Immature natural killer cell (primary cell): ENCODE data around the gene NFIB. TPM values are rescaled to one million over a fixed set of nuclear protein-coding genes. Genes with fewer than 3 reads are reported as not detected.

ENCODE experiments used
- DNase-seq, 3 donors: peaks; one replicate each; pipeline ENCODE4 v3.0.0; 2022; ENCODE audit warnings: mixed read lengths in 1 of 3
- H3K27ac Mint-ChIP-seq, 6 donors: one replicate each; pipeline ENCODE4 v1.8.0; 2020; ENCODE audit warnings: mixed read lengths in 6 of 6, mild to moderate bottlenecking in 5 of 6, inconsistent platforms in 4 of 6, moderate library complexity in 3 of 6
- H3K27me3 Mint-ChIP-seq, 3 donors: one replicate each; pipeline ENCODE4 v1.8.0; 2020 to 2021; ENCODE audit warnings: low read depth in 3 of 3, mild to moderate bottlenecking in 3 of 3, mixed read lengths in 3 of 3, moderate library complexity in 3 of 3, inconsistent platforms in 1 of 3
- H3K36me3 Mint-ChIP-seq, 3 donors: one replicate each; pipeline ENCODE4 v1.8.0; 2020; ENCODE audit warnings: mixed read lengths in 3 of 3, inconsistent platforms in 2 of 3, mild to moderate bottlenecking in 2 of 3
- H3K4me1 Mint-ChIP-seq, 2 donors: one replicate each; pipeline ENCODE4 v1.8.0; 2020; ENCODE audit warnings: inconsistent platforms in 2 of 2, mild to moderate bottlenecking in 2 of 2, mixed read lengths in 2 of 2, moderate library complexity in 1 of 2
- H3K4me3 Mint-ChIP-seq, 5 donors: one replicate each; pipeline ENCODE4 v1.8.0; 2020; ENCODE audit warnings: mild to moderate bottlenecking in 5 of 5, mixed read lengths in 5 of 5, inconsistent platforms in 3 of 5, moderate library complexity in 3 of 5
- H3K9me3 Mint-ChIP-seq, 6 donors: one replicate each; pipeline ENCODE4 v1.8.0; 2020; ENCODE audit warnings: mild to moderate bottlenecking in 6 of 6, mixed read lengths in 6 of 6, inconsistent platforms in 4 of 6, moderate library complexity in 3 of 6
- polyA plus RNA-seq, 3 donors: library from polyadenylated mRNA; unstranded; fragments of 300-500 nt; fragmentation: Illumina TruSeq; gene quantifications; one replicate each; pipeline ENCODE4 v1.2.3, GENCODE V29; 2021

NFIB gene
- polyA plus RNA-seq, 3 donors from 2014 or later, result not detected

GRCh38 chr9:14281876-14282275 is 32.1 kb downstream of the NFIB start:
- no peaks in the 10 kb centered on the region for H3K36me3 Mint-ChIP-seq
- no peaks in the 10 kb centered on the region for H3K4me1 Mint-ChIP-seq
- H3K27me3 Mint-ChIP-seq, result peaks cover 0 to 5% (median 0%) of the 10 kb centered on the region in 3 donors
- H3K27ac Mint-ChIP-seq, result no peak overlapping the region
- peaks cover 0 to 11% (median 2%) of the 10 kb centered on the region in 6 donors for H3K9me3 Mint-ChIP-seq
- no peak for DNase-seq
- H3K4me3 Mint-ChIP-seq, result no peak overlapping the region

- no peak for DNase-seq
- peaks cover 0 to 5% (median 0%) of the 10 kb centered on the region in 3 donors for H3K27me3 Mint-ChIP-seq
- peaks cover 0 to 5% (median 2%) of the 10 kb centered on the region in 6 donors for H3K9me3 Mint-ChIP-seq
- H3K27ac Mint-ChIP-seq, result no peak overlapping the region
- no peaks in the 10 kb centered on the region for H3K36me3 Mint-ChIP-seq
- H3K4me1 Mint-ChIP-seq, result no peaks in the 10 kb centered on the region
- H3K4me3 Mint-ChIP-seq, result no peak overlapping the region
Observed at GRCh38 chr9:14281136-14281795, 32.7 kb downstream of the NFIB start.

GRCh38 chr9:14279671-14280070 is 34.3 kb downstream of the NFIB start:
- Mint-ChIP-seq H3K4me3 (no peak overlapping the region), H3K27me3 (peaks cover 0 to 5% (median 0%) of the 10 kb centered on the region in 3 donors), H3K36me3 (no peaks in the 10 kb centered on the region), H3K4me1 (no peaks in the 10 kb centered on the region), H3K9me3 (peaks cover 0 to 8% (median 2%) of the 10 kb centered on the region in 6 donors), H3K27ac (no peak overlapping the region)
- no peak for DNase-seq

DNA sequence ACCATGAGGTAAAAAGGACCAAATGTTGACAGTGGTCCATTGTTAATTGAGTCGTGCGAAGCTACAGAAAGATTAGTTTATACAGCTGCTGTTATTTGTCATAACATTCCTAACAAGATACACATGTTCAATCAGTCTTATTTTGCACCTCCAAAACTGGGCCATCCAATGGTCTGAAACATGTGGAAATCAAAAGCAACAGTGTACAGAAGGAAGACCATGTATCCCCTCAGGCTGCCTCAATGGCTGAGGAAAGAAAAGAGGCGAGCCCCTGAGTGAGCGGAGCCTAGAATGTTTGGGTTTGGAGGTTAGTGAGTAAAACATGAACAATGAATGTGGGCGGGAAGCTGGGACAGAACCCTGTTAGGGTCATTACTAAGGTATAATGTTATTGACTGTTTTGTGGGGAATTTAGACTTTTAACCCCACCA is 35.6 kb downstream of the NFIB start:
- peaks cover 2 to 6% of the 10 kb centered on the region in 2 donors for H3K4me1 Mint-ChIP-seq
- H3K27me3 Mint-ChIP-seq, result peaks cover 0 to 5% (median 0%) of the 10 kb centered on the region in 3 donors

GRCh38 chr9:14277761-14278160 is 36.2 kb downstream of the NFIB start:
- DNase-seq, result no peak
- H3K4me3 Mint-ChIP-seq, result no peak overlapping the region
- H3K9me3 Mint-ChIP-seq, result peaks cover 0 to 14% (median 1%) of the 10 kb centered on the region in 6 donors
- H3K4me1 Mint-ChIP-seq, result peaks cover 2 to 11% of the 10 kb centered on the region in 2 donors
- H3K27me3 Mint-ChIP-seq, result peaks cover 0 to 5% (median 1%) of the 10 kb centered on the region in 3 donors
- H3K36me3 Mint-ChIP-seq, result no peaks in the 10 kb centered on the region
- H3K27ac Mint-ChIP-seq, result no peak overlapping the region

More for the DNA sequence above, 35.6 kb downstream of the NFIB start:
- Mint-ChIP-seq H3K36me3 (no peaks in the 10 kb centered on the region), H3K27ac (no peak overlapping the region), H3K4me3 (no peak overlapping the region), H3K9me3 (peaks cover 0 to 12% (median 1%) of the 10 kb centered on the region in 6 donors)
- DNase-seq, result no peak

DNA sequence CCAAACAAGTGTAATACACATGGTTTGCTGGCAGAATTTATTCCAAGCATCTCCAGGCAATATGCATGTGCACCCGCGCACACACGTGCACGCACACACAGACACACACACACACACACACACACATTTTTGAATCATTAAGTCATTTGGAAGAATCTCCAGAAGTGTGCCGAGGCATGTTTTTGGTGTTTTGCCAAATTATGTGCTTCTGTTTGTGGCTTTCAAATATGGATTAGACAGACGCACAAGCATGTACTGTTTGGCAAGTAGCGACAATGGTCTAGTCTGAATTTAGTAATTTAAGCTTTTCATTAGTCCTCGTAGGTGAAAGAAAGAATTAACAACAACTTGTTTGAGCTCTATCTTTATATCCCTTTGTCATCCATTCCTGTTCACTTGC is 36.7 kb downstream of the NFIB start:
- Mint-ChIP-seq H3K4me3 (no peak overlapping the region), H3K9me3 (peaks cover 0 to 14% (median 1%) of the 10 kb centered on the region in 6 donors), H3K36me3 (no peaks in the 10 kb centered on the region), H3K27me3 (peaks cover 0 to 5% (median 2%) of the 10 kb centered on the region in 3 donors), H3K4me1 (peaks cover 2 to 11% of the 10 kb centered on the region in 2 donors), H3K27ac (no peak overlapping the region)
- DNase-seq, result no peak

DNA sequence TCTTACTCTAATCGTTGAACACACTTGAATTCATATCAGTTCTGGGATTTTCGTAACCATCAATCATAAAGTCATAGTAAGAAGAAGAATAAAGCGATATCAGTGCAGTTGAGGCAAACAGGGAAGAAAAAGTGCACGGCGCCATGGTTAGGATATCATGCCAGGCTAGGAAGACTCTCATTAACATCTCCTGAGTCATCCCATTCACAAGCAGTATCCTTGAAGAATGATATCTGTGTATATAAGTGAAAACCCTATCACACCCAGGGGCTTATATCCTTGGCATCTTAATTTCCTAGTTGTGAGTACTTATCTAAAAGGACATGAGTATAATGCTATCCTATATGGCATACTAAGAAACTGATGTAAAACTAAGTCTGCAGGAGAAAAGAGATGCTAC is 38.6 kb downstream of the NFIB start:
- Mint-ChIP-seq H3K36me3 (no peaks in the 10 kb centered on the region), H3K4me3 (no peak overlapping the region), H3K27ac (no peak overlapping the region), H3K27me3 (peaks cover 0 to 5% (median 2%) of the 10 kb centered on the region in 3 donors), H3K9me3 (peaks cover 0 to 10% (median 2%) of the 10 kb centered on the region in 6 donors), H3K4me1 (peaks cover 2 to 11% of the 10 kb centered on the region in 2 donors)
- DNase-seq, result no peak

DNA sequence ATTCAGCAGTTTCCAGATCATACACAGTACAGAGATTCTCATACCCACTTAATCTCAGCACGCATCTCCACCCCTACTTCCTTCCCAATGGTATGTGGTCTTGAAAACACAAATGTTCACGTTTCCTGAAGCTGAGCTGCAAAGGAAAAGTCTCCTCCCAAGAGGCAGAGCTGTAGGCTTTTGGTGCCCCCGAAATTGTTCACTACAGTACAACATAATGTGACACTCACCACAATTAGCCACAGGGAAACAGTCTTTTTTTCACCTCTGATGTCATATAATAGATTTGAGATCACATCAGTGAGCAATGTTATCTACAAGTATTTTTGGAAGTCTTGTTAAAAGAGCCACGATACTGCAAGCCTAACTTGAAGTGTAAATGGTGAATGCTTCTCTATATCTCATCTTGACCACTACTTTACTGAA is 40.2 kb downstream of the NFIB start:
- Mint-ChIP-seq H3K9me3 (peaks cover 0 to 10% (median 3%) of the 10 kb centered on the region in 6 donors), H3K4me1 (peaks cover 2 to 11% of the 10 kb centered on the region in 2 donors), H3K4me3 (no peak overlapping the region), H3K36me3 (no peaks in the 10 kb centered on the region), H3K27ac (no peak overlapping the region), H3K27me3 (peaks cover 0 to 5% (median 2%) of the 10 kb centered on the region in 3 donors)
- no peak for DNase-seq

DNA sequence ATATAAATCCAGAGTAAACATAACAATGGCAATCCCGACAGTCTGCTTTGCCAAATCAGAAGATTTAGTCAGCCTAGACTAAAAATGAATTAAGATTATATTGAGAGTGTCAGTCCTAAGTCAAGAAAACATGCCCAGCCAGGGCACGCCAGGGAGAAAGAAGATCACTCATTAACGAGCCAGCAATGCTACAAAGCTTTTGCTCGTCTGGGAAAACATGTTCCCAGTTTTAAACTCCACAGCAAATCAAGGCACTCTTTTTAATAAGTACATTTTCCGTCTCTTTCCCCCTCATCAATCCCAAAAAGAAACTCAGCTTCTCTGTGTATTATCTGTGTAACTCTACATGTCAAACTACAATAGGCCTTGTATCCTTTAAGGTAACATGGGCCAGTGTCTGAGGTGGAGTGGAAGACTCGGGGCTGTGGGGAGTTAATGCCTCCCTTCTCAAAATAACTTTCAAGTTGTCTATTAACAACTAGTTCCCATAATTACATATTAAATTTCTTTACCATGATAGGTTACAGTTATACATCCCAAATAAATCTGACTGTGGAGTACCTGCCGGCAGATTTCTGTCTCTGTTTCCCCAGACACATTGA is 40.9 kb downstream of the NFIB start:
- H3K27ac Mint-ChIP-seq, result no peak overlapping the region
- no peak overlapping the region for H3K4me3 Mint-ChIP-seq
- H3K9me3 Mint-ChIP-seq, result peaks cover 0 to 14% (median 4%) of the 10 kb centered on the region in 6 donors
- H3K27me3 Mint-ChIP-seq, result peaks cover 0 to 2% (median 0%) of the 10 kb centered on the region in 3 donors
- no peak for DNase-seq
- no peaks in the 10 kb centered on the region for H3K36me3 Mint-ChIP-seq
- peaks cover 2 to 11% of the 10 kb centered on the region in 2 donors for H3K4me1 Mint-ChIP-seq

DNA sequence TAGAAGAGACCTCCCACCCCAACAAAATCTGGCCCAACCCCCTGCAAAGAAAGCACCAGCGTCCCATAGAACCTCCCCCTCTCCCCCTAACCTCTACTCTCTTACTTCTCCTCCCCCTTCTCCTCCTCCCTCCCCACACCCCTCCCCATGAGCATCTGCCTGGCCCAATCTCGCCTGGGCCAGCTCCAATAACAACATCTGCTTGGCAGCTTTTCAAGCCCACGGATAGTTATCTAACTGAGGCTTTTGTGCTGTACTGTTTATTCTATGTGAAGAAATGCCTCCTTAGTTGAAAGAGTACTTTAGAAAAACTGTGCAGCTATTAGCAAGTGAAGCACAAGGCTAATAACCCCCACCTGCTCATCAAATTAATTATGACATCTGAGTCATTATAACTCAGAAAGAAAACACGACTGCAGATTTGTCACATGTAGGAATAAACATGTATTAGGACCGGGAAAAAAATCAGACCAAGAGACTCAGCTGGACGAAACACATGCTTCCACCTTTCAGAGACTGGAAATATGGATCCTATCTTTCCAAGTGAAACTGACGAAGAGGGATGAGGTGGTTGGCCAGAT is 42.8 kb downstream of the NFIB start:
- no peaks in the 10 kb centered on the region for H3K36me3 Mint-ChIP-seq
- DNase-seq, result no peak
- H3K9me3 Mint-ChIP-seq, result peaks cover 0 to 14% (median 5%) of the 10 kb centered on the region in 6 donors
- H3K4me3 Mint-ChIP-seq, result no peak overlapping the region
- H3K4me1 Mint-ChIP-seq, result peaks cover 2 to 11% of the 10 kb centered on the region in 2 donors
- H3K27ac Mint-ChIP-seq, result no peak overlapping the region
- H3K27me3 Mint-ChIP-seq, result peaks cover 0 to 2% (median 2%) of the 10 kb centered on the region in 3 donors

GRCh38 chr9:14270358-14271092 is 43.4 kb downstream of the NFIB start:
- peaks cover 0 to 2% (median 2%) of the 10 kb centered on the region in 3 donors for H3K27me3 Mint-ChIP-seq

DNA sequence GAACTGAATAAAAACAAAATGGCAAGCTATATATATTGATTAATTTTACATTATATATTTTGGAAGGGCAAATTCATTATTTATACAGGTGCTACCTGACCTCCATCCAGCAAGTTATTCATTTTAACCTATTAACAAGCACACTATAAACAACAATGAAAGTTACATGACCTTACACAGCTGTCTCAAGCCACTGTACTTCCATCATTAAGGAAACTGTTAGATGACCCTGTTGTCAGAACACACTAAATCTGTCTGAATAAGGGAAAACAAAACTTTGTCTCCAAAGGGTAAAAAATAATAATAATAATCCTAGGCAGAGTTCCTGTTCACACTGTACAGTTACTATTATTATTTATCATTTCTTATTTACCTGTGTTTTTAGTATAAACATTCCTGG is 44.0 kb downstream of the NFIB start:
- Mint-ChIP-seq H3K4me3 (no peak overlapping the region), H3K9me3 (peaks cover 1 to 10% (median 5%) of the 10 kb centered on the region in 6 donors), H3K27me3 (peaks cover 0 to 2% (median 2%) of the 10 kb centered on the region in 3 donors)

More at GRCh38 chr9:14270358-14271092, 43.4 kb downstream of the NFIB start:
- H3K27ac Mint-ChIP-seq, result no peak overlapping the region
- no peak for DNase-seq
- no peak overlapping the region for H3K4me3 Mint-ChIP-seq
- H3K36me3 Mint-ChIP-seq, result no peaks in the 10 kb centered on the region
- peaks cover 2 to 11% of the 10 kb centered on the region in 2 donors for H3K4me1 Mint-ChIP-seq
- peaks cover 0 to 10% (median 5%) of the 10 kb centered on the region in 6 donors for H3K9me3 Mint-ChIP-seq

GRCh38 chr9:14263707-14264483 is 50.0 kb downstream of the NFIB start:
- no peak for DNase-seq

More for the DNA sequence above, 44.0 kb downstream of the NFIB start:
- no peak for DNase-seq
- H3K27ac Mint-ChIP-seq, result no peak overlapping the region
- peaks cover 2 to 11% of the 10 kb centered on the region in 2 donors for H3K4me1 Mint-ChIP-seq
- no peaks in the 10 kb centered on the region for H3K36me3 Mint-ChIP-seq

More at GRCh38 chr9:14263707-14264483, 50.0 kb downstream of the NFIB start:
- Mint-ChIP-seq H3K9me3 (peaks cover 0 to 9% (median 3%) of the 10 kb centered on the region in 6 donors), H3K27ac (no peak overlapping the region), H3K4me3 (no peak overlapping the region), H3K4me1 (no peaks in the 10 kb centered on the region), H3K27me3 (peaks cover 0 to 2% (median 0%) of the 10 kb centered on the region in 3 donors), H3K36me3 (no peaks in the 10 kb centered on the region)
